Keratinocyte (primary cell): ENCODE measurements around the gene PIGQ. TPM values are rescaled to one million over a fixed set of nuclear protein-coding genes. Genes with fewer than 3 reads are reported as not detected.

Experiments
- DNase-seq: peaks from one replicate; pipeline ENCODE4 v3.0.0-alpha.2; 2011; ENCODE audit warnings: low read depth, missing footprints, low spot score
- FAIRE-seq: peaks from 2 replicates; lab custom pipeline; 2011; peaks lifted over from hg19 to GRCh38; lab: Jason Lieb, UNC
- H2AFZ ChIP-seq: 2 replicates; pipeline ENCODE4 v1.6.0; 2012; ENCODE audit warnings: low read length, control low read depth, inconsistent platforms; ENCODE audit not compliant: control insufficient read depth
- H3K27ac ChIP-seq: 2 replicates; pipeline ENCODE4 v1.5.1; 2011; ENCODE audit warnings: low read length; ENCODE audit not compliant: control insufficient read depth, insufficient read depth
- H3K27me3 ChIP-seq: 3 replicates; pipeline ENCODE4 v1.6.0; 2011; ENCODE audit warnings: low read length; ENCODE audit not compliant: control insufficient read depth, insufficient read depth; ENCODE audit errors: extremely low read depth
- H3K36me3 ChIP-seq, 2 experiments: 2 replicates in 1 of 2; 3 replicates in 1 of 2; pipeline ENCODE4 v1.5.1; 2011; ENCODE audit warnings: low read length in 2 of 2, mild to moderate bottlenecking in 1 of 2; ENCODE audit not compliant: control insufficient read depth in 2 of 2, insufficient read depth in 2 of 2; ENCODE audit errors: extremely low read depth in 1 of 2
- H3K4me1 ChIP-seq: 3 replicates; pipeline ENCODE4 v1.5.1; 2011; ENCODE audit warnings: low read length; ENCODE audit not compliant: control insufficient read depth, insufficient read depth; ENCODE audit errors: extremely low read depth
- H3K4me2 ChIP-seq: 3 replicates; pipeline ENCODE4 v1.6.0; 2011; ENCODE audit warnings: low read depth, low read length; ENCODE audit not compliant: control insufficient read depth, insufficient read depth; ENCODE audit errors: extremely low read depth
- H3K4me3 ChIP-seq, 3 experiments: fragments of 200-600 bp in 1 of 3; sonication (generic) in 1 of 3; 2 replicates in 2 of 3; 3 replicates in 1 of 3; pipeline ENCODE4 v1.5.1; 2011 to 2016; ENCODE audit warnings: low read length in 3 of 3, mild to moderate bottlenecking in 3 of 3, control low read depth in 2 of 3, inconsistent platforms in 1 of 3, low read depth in 1 of 3, mixed read lengths in 1 of 3, mixed run types in 1 of 3, moderate library complexity in 1 of 3; ENCODE audit not compliant: control insufficient read depth in 2 of 3, insufficient read depth in 2 of 3; ENCODE audit errors: extremely low read depth in 1 of 3
- H3K79me2 ChIP-seq: 2 replicates; pipeline ENCODE4 v1.6.0; 2012; ENCODE audit warnings: low read length; ENCODE audit not compliant: control insufficient read depth, insufficient read depth
- H3K9ac ChIP-seq: 3 replicates; pipeline ENCODE4 v1.6.0; 2011; ENCODE audit warnings: low read length; ENCODE audit not compliant: control insufficient read depth, insufficient read depth; ENCODE audit errors: extremely low read depth
- H3K9me1 ChIP-seq: 3 replicates; pipeline ENCODE4 v1.6.0; 2011; ENCODE audit warnings: low read length; ENCODE audit not compliant: control insufficient read depth, insufficient read depth; ENCODE audit errors: extremely low read depth
- H3K9me3 ChIP-seq: 2 replicates; pipeline ENCODE4 v1.5.1; 2012; ENCODE audit warnings: low read depth, low read length; ENCODE audit not compliant: control insufficient read depth
- H4K20me1 ChIP-seq: 3 replicates; pipeline ENCODE4 v1.6.0; 2011; ENCODE audit warnings: low read length; ENCODE audit not compliant: control insufficient read depth, insufficient read depth; ENCODE audit errors: extremely low read depth
- EZH2 ChIP-seq: IDR thresholded peaks from one replicate; pipeline ENCODE4 v1.6.1; 2012; ENCODE audit warnings: inconsistent platforms, mild to moderate bottlenecking, low read length, moderate library complexity
- dilution Hi-C: fragments of 300-500 bp; cut with MboI; formaldehyde crosslinking; loops from one replicate; pipeline ENCODE4 v1.7.0; 2020; ENCODE audit warnings: low sequenced_read_pairs; ENCODE audit not compliant: extremely low pct_ligation_motif_present
- polyA plus RNA-seq, 5 experiments: library from polyadenylated mRNA; depleted of rRNA in 3 of 5; stranded (reverse) in 3 of 5; stranded (forward) in 1 of 5; unstranded in 1 of 5; fragments of >200 nt; gene quantifications; 1 replicate in 1 of 5; 2 replicates in 3 of 5; 3 replicates in 1 of 5; pipeline versions ENCODE4 v1.2.1 to v1.2.3, GENCODE V29; 2011 to 2012; ENCODE audit warnings: missing spikeins in 2 of 5, low read depth in 1 of 5, low replicate concordance in 1 of 5
- TF ChIP-seq, protein P1 (sequence below), 3 experiments: IDR thresholded peaks in 1 of 3; conservative IDR thresholded peaks in 1 of 3; optimal IDR thresholded peaks in 1 of 3; 2 replicates in 2 of 3; 3 replicates in 1 of 3; pipeline versions ENCODE3 to v1.5.1; 2011; ENCODE audit warnings: low read length in 3 of 3, mild to moderate bottlenecking in 3 of 3, moderate library complexity in 2 of 3, control low read depth in 1 of 3, inconsistent platforms in 1 of 3; ENCODE audit not compliant: insufficient read depth in 2 of 3; ENCODE audit errors: extremely low read depth in 1 of 3

The PIGQ gene
- polyA plus RNA-seq, 1 donor (not counting 4 experiments of a cell fraction or from before 2014, with no cell fraction given) = 11.2 TPM

DNA sequence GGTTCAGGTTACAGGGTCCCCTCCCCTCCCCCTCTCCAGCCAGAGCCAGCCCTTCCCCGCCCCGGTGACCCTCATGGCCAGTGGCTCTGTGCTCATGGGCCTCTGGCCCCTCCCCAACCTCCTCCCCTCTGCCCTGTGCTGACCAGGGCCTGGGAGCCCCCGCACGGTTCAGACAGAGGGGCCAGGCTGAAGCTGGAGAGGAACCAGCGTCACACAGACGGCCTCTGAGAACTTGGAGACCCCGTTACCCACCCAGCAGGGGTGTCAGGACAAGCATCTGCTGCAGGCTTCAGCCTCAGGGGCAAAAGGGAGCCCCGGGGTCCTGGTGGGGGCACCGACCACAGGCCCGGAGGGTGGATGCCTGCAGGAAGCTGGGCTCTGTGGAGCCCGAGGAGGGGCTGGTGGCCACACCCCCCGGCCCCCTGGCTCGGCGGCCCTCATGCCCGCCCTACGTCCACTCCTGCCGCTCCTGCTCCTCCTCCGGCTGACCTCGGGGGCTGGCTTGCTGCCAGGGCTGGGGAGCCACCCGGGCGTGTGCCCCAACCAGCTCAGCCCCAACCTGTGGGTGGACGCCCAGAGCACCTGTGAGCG lies 61.1 kb downstream of the PIGQ start, which contains the start of gene WFIKKN1:
TSS of gene WFIKKN1 (plus strand) at position 171 of the 591 bp plus-strand sequence. CDS start at position 440, 269 bp downstream.
- no peak within 1 kb of the TSS for H3K4me2 ChIP-seq
- H3K36me3 ChIP-seq = peaks cover 4 to 13% of the 10 kb centered on the region in 2 experiments

DNA sequence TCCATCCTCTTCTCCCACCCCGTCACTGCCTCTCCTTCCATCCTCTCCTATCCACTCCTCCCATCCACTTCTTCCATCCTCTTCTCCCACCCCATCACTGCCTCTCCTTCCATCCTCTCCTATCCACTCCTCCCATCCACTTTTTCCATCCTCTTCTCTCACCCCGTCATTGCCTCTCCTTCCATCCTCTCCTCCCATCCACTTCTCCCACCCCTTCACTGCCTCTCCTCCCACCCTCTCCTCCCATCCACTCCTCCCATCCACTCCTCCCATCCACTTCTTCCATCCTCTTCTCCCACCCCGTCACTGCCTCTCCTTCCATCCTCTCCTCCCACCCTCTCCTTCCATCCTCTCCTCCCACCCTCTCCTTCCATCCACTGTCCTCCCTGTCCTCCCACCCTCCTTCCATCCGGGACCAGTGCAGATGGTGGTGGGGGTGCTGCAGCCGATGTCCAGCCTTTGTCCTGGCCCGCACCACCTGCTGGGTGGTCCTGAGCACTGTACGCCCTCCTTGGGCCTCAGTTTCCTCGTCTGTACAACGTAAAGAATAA lies 62.1 kb downstream of the PIGQ start:
- Histone ChIP-seq H3K9me3 (no peaks in the 10 kb centered on the region), H3K27ac (no peak overlapping the region), H3K4me1 (peaks cover 10% of the 10 kb centered on the region), H3K79me2 (peaks cover 8% of the 10 kb centered on the region), H3K36me3 (peaks cover 2 to 10% of the 10 kb centered on the region in 2 experiments), H4K20me1 (no peaks in the 10 kb centered on the region), H2AFZ (no peak overlapping the region), H3K4me2 (no peak overlapping the region), H3K9me1 (no peaks in the 10 kb centered on the region), H3K9ac (no peak overlapping the region), H3K4me3 (no peak overlapping the region), H3K27me3 (no peaks in the 10 kb centered on the region)
- DNase-seq (no peak), FAIRE-seq (no peak)
- dilution Hi-C loops = no loop called here
- TF ChIP-seq, protein P1, sequence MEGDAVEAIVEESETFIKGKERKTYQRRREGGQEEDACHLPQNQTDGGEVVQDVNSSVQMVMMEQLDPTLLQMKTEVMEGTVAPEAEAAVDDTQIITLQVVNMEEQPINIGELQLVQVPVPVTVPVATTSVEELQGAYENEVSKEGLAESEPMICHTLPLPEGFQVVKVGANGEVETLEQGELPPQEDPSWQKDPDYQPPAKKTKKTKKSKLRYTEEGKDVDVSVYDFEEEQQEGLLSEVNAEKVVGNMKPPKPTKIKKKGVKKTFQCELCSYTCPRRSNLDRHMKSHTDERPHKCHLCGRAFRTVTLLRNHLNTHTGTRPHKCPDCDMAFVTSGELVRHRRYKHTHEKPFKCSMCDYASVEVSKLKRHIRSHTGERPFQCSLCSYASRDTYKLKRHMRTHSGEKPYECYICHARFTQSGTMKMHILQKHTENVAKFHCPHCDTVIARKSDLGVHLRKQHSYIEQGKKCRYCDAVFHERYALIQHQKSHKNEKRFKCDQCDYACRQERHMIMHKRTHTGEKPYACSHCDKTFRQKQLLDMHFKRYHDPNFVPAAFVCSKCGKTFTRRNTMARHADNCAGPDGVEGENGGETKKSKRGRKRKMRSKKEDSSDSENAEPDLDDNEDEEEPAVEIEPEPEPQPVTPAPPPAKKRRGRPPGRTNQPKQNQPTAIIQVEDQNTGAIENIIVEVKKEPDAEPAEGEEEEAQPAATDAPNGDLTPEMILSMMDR (optimal IDR thresholded peaks at IDR 0.05 in 1 of 3, IDR thresholded peaks at IDR 0.05 in 1 of 3, conservative IDR thresholded peaks at IDR 0.05 in 1 of 3; ENCODE audit: extremely low read depth in 1 of 3, insufficient read depth in 2 of 3, low read length in 3 of 3) = no peak
- TF ChIP-seq EZH2 = no peak

More for the DNA sequence above, 61.1 kb downstream of the PIGQ start, which contains the start of gene WFIKKN1:
- no peak within 1 kb of the TSS for H3K9ac ChIP-seq
- no peaks in the 10 kb centered on the region for H3K9me1 ChIP-seq
- H3K27me3 ChIP-seq = no peaks in the 10 kb centered on the region
- no peak within 1 kb of the TSS for H3K4me3 ChIP-seq
- H3K4me1 ChIP-seq = peaks cover 17% of the 10 kb centered on the region
- H3K9me3 ChIP-seq = no peaks in the 10 kb centered on the region
- H2AFZ ChIP-seq = no peak within 1 kb of the TSS
- H3K27ac ChIP-seq = no peak within 1 kb of the TSS
- H3K79me2 ChIP-seq = peaks cover 8% of the 10 kb centered on the region
- FAIRE-seq = no peak
- DNase-seq = no peak
- TF ChIP-seq, protein P1 (optimal IDR thresholded peaks at IDR 0.05 in 1 of 3, IDR thresholded peaks at IDR 0.05 in 1 of 3, conservative IDR thresholded peaks at IDR 0.05 in 1 of 3; ENCODE audit: extremely low read depth in 1 of 3, insufficient read depth in 2 of 3, low read length in 3 of 3) = no peak
- no peak for TF ChIP-seq EZH2
- no peaks in the 10 kb centered on the region for H4K20me1 ChIP-seq
- dilution Hi-C loops = no loop called here
